Loucy (cell line): ENCODE measurements around the gene PMEL.

Experiments
- EZH2phosphoT487 ChIP-seq: fragments of 200-600 bp; IDR thresholded peaks from 2 replicates; pipeline ENCODE4 v1.6.1; 2018; ENCODE audit warnings: antibody characterized with exemption, mild to moderate bottlenecking, moderate library complexity, borderline replicate concordance
- TF ChIP-seq, protein P1 (sequence below): fragments of 200-600 bp; sonication (generic); conservative IDR thresholded peaks from 2 replicates; pipeline ENCODE4 v1.5.1; 2014; ENCODE audit warnings: mild to moderate bottlenecking, antibody characterized with exemption, low read length

DNA sequence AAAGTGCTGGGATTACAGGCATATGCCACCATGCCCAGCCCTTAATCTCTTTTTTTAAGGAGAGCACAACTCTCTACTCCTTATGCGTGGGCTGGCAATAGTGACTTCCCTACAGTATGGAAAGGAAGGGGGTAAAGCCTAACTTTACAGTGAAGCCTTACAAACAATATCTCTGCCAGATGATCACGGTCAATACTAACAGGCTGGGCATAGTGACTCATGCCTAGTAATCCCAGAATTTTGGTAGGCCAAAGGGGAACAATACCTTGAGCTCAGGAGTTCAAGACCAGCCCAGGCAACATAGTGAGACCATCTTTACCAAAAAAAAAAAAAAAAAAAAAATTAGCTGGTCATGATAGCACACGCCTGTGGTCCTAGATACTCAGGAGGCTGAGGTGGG, 43.7 kb downstream of the PMEL start:
- TF ChIP-seq, protein P1, sequence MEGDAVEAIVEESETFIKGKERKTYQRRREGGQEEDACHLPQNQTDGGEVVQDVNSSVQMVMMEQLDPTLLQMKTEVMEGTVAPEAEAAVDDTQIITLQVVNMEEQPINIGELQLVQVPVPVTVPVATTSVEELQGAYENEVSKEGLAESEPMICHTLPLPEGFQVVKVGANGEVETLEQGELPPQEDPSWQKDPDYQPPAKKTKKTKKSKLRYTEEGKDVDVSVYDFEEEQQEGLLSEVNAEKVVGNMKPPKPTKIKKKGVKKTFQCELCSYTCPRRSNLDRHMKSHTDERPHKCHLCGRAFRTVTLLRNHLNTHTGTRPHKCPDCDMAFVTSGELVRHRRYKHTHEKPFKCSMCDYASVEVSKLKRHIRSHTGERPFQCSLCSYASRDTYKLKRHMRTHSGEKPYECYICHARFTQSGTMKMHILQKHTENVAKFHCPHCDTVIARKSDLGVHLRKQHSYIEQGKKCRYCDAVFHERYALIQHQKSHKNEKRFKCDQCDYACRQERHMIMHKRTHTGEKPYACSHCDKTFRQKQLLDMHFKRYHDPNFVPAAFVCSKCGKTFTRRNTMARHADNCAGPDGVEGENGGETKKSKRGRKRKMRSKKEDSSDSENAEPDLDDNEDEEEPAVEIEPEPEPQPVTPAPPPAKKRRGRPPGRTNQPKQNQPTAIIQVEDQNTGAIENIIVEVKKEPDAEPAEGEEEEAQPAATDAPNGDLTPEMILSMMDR: no peak
- TF ChIP-seq EZH2phosphoT487: no peak
